HK-2 (cell line): ENCODE data around the gene NPY1R.

Experiments used
- DNase-seq: peaks from one replicate; pipeline ENCODE4 v3.0.0-alpha.2; 2018; ENCODE audit not compliant: unreplicated experiment

NPY1R gene

DNA sequence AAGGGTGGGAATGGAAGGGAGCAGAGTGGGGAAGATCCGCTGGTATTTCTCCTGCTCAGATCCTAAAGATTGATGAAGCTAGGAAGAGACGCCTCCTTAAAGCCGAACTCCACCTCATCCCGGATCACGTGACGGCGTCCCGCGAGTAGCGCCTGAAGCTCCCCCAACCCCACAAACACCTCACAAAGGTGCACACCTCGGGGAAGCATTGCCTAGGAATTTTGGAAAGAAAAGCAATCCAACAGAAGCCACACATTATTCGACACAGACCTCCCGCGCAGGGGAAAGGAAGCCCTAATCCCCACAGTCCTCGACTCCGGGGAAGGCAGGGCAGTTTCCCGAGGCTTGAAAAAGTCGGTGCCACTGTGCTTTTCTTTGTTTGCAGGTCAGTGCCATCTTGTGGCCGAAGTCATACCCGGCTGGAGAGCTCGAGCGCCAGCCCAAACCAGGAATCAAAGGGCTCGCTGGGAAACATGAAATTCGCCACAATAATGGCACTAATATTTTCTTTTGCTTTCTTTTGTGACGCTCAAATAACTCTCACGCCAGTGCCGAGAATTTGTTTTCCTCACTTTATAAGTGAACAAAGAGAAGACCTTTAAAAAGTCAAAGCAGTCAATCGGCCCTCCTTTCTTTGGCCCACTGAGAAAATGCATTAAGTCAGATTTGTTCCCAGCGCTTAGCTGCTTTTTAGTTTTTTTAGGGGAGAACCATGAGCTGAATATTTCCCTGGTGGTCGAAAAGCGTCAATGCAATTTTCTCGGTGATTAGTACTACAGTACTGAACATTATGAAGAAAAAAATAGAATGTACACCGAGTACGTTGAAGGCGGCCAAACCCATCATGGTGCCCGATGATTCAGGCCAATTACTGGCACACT is at the start of gene NPY1R:
TSS of gene NPY1R (minus strand) at position 71 of the 881 bp plus-strand sequence. CDS start 6,042 bp downstream, outside the sequence.
- peak; percentile 84 for DNase-seq

DNA sequence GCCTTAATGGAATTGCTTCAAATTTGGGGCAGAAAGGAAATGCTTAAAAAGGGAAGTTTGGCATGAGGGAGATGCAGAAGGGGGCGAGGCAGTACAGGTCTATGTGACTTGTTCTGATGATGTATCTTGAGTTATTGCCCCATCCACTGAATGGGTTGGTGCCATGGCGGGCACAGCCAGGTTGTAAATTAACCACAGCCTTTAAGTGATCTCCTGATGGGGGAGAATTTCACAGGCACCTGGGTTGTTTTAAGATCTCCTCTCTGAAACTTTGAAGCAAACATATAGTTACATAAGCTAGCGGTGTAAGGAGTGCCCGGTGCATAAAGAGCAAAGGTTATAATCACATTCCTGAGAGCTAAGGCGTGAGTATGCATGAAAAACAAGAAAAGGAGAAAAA is 48.3 kb upstream of the NPY1R start:
- DNase-seq, result no peak

DNA sequence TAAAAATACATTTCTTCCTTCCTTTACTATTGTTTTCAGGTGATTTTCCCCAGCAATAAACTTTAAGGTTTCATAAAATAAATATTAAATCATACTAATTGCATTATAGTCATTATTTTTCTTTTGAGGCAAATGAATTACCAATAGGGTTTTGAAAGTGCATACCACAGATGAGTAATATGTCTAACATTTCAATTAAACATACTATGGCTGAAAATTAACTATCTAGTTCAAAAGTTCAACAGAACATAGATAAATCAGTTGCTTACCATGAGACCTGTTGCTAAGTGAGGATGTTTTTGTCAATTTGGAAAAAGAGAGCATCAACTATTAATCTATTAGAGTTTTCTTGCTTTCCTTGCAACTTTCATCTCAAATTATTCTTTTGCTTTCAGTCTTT is 46.3 kb upstream of the NPY1R start:
- DNase-seq, result no peak

- no peak for DNase-seq
Observed at GRCh38 chr4:163372029-163372428, 39.6 kb upstream of the NPY1R start.

DNA sequence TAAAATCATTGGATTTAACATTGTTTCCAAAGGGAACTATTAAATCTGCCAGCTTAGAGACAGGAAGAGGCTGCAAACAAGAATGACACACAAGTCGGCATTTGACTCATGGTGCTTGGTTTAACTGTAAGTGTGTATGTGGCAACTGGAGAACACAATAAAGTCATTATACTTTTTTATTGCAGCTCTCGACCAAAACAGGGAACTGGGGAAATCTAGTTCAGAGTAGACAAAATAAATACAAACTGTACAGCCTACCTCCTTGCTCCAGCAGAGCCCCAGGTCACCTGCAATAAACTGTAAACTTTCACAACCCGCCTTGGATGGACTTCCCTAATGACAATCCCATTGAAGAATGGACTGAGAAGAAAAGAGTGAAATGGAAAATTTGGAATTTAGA is 35.3 kb upstream of the NPY1R start:
- no peak for DNase-seq

DNA sequence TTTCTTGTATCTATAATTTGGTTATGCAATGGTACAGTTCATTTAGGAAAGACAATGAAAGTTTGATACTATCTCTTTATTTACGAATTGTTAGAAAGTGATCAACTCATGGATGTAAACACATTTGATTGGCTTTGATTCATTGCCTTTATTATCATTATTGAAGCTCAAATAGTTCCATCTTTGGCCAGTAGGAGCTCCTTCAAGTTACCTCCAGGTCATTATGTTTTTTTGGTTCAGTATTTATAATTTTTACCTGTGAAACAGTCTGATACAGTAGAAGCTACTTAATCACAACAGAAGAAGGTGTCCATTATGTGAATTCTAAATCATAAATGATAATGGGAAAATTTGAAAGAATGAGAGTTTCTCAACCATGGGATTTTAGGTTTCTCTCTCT is 23.7 kb upstream of the NPY1R start:
- DNase-seq, result no peak

DNA sequence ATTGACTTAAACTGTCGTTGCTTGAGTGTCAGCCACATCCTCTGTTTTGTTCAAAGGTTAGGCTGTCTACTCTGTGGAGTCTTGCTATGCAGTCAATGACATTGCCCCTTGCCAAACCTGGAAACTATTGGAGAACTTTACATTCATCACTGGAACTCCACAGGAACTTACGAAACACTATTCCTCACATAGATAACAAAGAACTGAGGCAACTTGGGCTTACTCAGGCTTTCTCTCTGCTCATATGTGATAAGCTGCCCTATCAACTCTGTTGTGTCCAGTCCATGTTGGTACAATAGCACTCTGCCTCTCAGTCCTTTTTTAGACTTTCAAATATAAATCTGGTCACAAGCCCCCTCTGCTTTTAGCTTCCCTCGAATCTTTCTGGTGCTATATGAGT is 20.7 kb upstream of the NPY1R start:
- DNase-seq, result no peak

DNA sequence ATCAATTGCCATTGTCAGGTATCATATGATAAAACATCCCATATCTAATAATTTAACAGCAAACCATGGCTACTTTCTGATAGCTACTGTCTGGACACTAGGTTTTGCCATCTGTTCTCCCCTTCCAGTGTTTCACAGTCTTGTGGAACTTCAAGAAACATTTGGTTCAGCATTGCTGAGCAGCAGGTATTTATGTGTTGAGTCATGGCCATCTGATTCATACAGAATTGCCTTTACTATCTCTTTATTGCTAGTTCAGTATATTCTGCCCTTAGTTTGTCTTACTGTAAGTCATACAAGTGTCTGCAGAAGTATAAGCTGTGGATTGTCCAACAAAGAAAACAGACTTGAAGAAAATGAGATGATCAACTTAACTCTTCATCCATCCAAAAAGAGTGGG is 18.3 kb upstream of the NPY1R start:
- no peak for DNase-seq

GRCh38 chr4:163344147-163345125 is 12.0 kb upstream of the NPY1R start:
- DNase-seq, result peak; percentile 53

DNA sequence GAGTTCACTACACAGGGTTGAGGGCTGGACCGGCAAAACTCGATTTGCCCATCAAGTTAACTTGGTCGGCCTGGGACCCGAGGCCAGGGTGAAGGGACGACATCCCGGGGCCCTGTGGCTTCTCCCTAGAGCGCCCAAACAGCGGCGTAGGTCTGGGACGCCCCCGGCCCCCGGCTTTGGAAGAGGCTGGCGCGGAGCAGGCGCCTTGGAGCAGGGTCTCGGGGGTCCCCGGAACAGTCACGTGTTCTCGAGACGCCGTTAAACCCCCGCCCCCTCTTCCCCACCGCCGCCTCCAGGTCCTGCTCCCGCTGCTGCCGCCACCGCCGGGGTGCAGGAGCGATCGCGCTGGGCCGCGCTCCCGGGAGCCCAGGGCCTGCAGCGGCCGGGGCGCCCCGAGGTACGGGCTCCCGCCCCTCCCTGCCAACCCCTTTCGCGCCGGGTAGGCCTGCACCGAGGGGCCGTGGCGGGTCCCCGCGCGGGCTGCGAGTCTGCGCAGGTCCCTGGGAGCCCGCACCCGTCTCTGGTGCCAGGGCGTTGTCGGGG is 11.3 kb upstream of the NPY1R start, which contains the start of gene NPY5R:
TSS of gene NPY5R (plus strand) at position 289 of the 543 bp plus-strand sequence. CDS start 6,382 bp downstream, outside the sequence.
- no peak for DNase-seq

- DNase-seq, result no peak
Observed at GRCh38 chr4:163335384-163335783, 3.0 kb upstream of the NPY1R start.

DNA sequence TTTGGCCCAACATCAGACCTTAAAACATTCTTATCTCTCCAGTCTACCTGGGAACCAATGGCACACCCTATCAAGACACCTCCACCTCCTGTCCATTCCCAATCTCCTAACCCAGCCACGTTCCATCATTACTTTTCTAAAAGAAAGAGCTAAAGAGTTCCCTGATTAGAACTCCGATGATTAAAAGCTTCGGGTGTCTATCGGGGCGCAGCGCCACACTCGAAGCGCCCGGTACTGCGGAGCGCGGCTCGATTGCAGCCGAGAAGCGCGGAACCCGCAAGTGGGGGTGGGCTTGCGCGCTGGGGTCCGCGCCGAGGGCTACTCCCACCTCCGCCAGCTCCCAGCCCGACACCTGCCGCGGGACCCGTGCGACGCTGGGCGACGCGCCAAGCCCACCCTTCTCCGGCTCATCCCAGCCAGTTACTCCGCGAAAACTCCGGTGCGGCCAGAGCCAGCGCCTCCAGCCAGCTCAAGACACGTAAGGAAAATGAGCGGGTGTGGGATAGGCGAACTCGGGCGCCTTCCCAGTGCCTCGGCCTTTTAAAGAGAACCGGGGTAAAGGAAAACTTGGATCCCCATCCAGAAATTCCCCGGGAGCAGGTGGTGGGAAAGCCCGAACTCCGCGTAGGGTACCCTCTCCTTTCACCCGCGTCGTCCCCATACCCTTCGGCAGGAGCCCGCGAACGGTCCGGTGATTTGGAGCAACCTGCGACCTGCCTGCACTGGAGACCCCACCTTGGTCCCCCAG is 593 bp downstream of the NPY1R start:
- DNase-seq, result peak; percentile 38

- no peak for DNase-seq
Observed at GRCh38 chr4:163330916-163331628, 1.3 kb downstream of the NPY1R start.

GRCh38 chr4:163317110-163317509 is 15.3 kb downstream of the NPY1R start:
- no peak for DNase-seq

DNA sequence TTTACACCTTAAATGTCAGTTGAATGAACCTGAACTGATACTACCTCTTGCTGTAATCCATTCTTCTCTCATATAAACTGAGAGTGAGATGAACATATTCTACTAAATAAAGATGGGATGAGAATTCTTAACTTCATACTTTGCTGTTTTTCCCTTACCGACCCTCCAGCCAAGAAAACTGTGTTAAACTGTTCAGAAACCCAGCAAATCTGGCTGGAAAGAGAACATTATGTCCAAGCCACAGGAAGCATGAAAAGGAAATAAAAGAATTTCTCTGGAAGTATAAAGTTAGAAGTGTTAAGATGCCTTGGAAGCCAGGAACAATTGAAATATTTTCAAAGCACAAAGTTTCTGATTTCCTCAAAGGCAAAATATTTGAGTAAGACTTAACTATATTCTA is 22.9 kb downstream of the NPY1R start:
- no peak for DNase-seq

DNA sequence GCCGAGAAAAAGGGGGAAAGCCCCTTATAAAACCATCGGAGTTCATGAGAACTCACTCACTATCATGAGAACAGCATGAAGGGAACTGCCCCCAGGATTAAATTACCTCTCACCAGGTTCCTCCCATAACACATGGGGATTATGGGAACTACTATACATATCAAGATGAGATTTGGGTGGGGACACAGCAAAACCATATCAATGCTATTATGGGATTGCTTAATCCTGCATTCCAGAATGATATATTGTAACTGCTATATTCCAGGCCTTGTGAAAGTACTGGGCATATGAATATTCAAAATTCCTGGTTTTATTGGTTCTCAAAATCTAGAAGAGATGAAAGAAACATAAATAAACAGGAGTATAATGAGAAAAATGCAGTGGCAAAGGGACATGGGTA is 29.3 kb downstream of the NPY1R start:
- no peak for DNase-seq

DNA sequence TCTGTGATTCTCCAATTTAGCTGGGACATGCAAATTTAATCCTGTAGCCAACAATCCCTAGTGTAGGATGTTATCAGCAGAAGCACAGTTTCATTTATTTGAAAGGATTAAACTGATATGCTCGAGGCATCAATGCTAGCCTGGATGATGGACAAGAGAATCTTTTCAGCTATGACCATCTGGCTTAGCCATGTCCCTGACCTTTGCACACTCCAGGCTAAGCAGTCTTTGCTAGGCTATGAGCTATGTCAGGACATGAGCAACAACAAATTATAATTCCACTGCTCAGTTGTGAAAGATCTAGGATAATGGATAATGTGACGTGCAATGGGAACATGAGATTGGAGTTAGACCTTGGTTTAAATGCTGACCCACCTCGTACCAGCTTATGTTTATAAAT is 32.0 kb downstream of the NPY1R start:
- DNase-seq, result no peak

GRCh38 chr4:163295138-163295537 is 37.3 kb downstream of the NPY1R start:
- no peak for DNase-seq

DNA sequence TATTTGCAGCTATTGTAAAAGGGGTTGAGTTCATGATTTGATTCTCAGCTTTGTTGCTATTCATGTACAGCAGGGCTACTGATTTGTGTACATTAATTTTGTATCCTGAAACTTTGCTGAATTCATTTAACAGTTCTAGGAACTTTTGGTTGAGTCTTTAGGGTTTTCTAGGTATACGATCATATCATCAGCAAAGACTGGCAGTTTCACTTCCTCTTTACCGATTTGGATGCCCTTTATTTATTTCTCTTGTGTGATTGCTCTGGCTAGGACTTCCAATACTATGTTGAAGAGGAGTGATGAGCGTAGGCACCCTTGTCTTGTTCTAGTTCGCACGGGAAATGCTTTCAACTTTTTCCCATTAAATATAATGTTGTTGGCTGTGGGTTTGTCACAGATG is 48.1 kb downstream of the NPY1R start:
- DNase-seq, result no peak

DNA sequence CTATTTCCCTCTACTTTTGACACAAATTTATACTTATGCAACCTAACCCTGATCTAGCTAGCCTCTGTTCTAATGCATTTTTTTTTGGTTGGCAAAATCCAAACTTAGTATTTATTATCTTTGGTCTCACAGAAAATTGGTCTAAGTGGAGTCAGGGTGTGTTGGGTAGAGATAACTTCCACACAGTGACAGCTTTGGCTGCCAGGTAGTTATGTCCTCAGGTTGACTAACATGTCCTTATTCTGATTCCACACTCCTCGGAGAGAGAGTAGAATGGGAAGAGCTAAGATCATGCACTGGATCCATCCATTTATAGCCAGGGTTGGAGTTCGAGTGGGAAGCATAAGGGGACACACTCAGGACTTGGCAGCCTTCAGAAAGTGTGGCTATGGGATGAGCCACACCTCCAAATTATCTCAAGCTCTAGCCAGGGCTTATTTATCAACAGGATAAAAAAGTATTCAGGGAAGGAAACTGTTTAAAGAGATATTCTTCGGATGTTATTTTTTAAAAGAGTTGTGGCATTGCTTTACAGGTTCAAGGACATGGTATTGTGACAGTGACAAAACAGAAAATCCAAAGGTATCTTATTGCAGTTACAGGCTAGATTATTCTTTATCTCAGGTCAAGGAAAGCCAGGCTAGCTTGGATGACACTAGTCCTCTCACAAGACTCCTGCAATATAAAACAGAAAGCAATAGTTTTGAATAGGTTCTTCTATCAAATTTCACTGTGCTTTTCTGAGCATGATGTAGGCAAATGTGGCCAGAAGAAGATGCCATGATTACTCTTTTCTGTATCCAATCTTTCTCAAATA is 51.5 kb downstream of the NPY1R start:
- no peak for DNase-seq
